ENCODE data around the gene VPS26B.
"Not testable (repeated sequence)": the region's sequence is repeated elsewhere in the genome, so short reads cannot be mapped to it uniquely, and the experiment has no call there.

The VPS26B gene

DNA sequence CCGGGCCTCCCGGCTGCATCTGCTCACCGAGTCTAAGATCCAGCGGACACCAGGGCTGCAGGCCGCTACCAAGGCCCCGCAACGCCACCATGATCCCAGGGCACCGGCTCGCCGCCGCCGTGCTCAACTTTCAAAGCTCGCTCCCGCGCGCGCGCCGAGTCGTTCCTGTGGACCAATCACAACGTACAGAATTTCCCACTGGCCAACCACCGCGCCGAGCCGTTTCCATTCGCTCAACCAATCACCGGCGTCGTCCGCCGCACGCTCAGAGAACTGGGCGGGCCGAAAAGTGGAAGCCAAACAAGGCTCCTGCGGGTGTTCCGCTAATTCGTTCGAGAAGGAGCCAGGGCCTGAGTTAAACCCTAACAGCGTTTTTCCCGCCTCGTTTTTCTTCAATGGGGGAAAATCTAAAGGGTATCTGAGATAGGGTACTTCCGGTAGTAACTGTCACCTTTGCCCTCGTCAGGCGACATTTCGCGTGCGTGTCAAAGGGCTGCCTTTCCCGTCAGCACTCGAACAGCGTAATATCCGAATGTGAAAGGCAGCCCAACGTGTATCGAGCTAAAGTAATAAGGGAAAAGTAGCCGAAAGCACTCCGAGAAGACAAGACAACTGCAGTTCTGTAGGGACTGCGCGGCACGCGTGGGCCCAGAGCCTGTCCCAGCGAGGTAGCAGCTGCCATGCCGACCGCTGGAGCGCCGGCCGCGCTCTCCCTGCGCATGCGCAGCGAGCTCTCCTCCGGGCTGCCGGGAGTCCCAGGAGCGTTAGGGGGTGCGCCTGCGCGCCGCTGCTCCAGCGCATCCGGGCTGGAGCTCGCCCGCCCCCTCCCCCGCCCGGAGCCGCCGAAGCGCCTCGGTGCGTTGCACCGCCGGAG is at the start of gene VPS26B, which contains the start of gene NCAPD3:
TSS of gene VPS26B (plus strand) at position 836 of the 874 bp plus-strand sequence. CDS start 452 bp downstream, outside the sequence.
TSS of gene NCAPD3 (minus strand) at position 132 of the 874 bp plus-strand sequence. CDS start at position 91, 41 bp downstream.
- DNase-seq = peak; percentile 95

GRCh38 chr11:134176284-134176683 is 48.2 kb upstream of the VPS26B start:
- DNase-seq = no peak

DNA sequence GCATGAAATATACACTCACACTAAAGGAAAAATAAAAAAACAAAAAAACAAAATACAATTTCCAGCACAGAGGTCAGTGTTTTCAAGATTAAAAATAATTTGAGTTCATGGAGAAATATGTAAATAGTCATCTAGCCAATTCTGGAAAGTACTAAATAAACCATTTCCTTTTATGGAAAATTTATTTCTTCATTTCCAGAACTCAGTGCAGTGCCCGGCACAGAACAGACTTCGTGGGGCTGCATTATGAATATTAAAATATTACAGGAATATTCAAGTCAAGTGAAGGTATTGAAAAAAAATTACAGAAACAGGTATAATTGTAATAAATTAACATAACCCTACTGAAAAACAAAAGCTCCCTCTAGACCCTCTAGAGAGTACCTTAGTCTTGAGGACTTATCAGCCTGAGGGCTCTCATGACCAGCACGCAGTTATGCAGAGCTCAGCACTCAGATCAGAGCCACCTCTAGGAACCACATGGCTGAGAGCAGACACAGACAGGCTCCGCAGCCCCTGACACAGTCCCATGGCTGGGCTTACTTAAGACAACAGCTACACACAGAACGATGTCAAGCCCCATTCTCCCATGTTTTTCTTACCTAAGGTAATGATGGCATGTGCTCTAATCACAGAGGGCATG is 46.3 kb upstream of the VPS26B start:
- no peak for DNase-seq

DNA sequence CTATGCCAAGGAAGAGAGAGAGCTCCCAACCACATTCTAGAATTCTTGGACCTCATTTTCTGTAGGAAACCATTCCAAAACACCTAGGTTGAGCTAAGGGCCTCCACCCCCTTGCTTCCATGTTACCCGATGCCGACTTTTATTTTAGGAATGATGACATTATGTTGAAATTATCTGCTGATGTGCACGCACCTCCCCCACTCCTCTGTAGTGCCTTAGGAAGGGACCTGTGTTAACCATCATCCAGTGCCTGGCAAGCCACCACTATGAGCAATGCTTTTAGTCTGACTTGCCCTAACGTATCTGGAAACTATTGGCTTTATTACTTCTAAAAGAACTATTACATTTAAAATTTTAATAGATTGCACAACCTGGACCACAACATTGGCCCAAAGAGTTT is 42.8 kb upstream of the VPS26B start:
- DNase-seq = peak; percentile 67

DNA sequence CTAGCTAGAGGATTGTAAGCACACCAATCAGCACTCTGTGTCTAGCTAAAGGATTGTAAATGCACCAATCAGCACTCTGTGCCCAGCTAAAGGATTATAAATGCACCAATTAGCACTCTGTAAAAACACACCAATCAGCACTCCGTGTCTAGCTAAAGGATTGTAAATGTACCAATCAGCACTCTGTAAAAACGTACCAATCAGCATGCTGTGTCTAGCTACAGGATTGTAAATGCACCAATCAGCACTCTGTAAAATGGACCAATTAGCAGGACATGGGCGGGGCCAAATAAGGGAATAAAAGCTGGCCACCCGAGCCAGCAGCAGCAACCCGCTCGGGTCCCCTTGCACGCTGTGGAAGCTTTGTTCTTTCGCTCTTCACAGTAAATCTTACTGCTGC is 36.4 kb upstream of the VPS26B start:
- DNase-seq = not testable (repeated sequence)

DNA sequence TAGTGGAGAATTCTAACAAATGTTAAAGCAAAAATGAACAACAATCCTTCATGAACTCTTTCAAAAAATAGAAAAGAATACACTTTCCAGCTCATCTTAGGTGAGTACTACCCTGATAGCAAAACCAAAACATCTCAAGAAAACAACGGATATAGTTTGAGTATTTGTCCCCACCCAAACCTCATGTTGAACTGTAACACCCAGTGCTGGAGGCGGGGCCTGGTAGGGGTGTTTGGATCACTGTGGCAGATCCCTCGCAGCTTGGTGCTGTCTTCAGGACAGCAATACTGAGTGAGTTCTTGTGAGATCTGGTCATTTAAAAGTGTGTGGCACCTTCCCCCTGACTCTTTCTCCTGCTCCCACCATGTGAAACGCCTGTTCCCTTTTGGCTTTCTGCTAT is 27.7 kb upstream of the VPS26B start:
- DNase-seq = no peak

DNA sequence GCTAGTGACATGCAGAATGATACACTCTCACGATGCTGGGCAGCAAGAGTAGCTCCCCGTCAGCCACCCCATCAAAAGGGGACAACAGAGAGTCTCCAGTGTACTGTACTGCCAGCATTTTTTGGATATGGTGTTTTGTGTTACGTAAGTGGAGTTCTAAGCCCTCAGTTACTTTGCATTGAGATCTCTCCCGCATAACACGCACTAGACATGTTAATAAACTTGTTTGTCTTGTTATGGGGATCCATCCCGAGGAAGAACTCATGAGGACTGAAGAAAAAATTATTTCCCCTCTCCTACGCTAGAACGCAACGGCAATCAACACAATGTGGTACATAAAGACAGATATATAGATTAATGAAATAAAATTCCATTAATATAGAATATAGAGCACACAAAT is 24.9 kb upstream of the VPS26B start:
- no peak for DNase-seq

DNA sequence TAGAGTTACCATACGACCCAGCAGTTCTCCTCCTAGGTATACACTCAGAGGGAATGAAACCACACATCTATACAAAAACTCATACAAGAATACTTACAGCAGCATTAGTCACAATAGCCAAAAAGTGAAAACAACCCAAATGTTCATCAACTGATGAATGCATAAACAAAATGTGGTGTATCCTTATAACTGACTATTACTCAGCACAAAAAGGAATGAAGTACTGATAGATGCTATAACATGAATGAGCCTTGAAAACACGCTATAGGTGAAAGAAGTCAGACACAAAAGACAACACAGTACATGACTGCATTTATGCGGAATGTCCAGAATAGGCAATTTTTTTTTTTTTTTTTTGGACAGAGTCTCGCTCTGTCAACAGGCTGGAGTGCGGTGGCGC is 23.8 kb upstream of the VPS26B start:
- DNase-seq = no peak

- DNase-seq = no peak
Observed at GRCh38 chr11:134202661-134203060, 21.8 kb upstream of the VPS26B start.

DNA sequence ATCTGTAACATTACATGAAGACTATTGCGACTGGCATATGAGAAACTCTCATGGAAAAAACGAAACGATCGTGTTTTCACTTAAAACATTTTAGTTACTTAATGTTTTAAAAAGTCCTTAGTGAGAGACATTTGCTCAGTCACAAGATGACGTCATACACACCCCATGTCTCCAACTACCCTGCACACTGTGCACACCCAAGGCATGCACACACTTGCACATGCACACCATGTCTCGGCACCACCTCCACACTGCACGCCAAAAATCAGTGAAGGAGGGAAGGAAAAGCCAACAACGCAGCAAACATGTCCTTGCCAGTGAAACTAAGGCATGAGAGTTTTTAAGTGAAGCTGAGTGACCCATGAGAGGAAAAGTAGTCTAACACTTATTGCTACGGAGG is 18.7 kb upstream of the VPS26B start:
- DNase-seq = no peak

- DNase-seq = no peak
Observed at GRCh38 chr11:134206185-134206584, 18.3 kb upstream of the VPS26B start.

DNA sequence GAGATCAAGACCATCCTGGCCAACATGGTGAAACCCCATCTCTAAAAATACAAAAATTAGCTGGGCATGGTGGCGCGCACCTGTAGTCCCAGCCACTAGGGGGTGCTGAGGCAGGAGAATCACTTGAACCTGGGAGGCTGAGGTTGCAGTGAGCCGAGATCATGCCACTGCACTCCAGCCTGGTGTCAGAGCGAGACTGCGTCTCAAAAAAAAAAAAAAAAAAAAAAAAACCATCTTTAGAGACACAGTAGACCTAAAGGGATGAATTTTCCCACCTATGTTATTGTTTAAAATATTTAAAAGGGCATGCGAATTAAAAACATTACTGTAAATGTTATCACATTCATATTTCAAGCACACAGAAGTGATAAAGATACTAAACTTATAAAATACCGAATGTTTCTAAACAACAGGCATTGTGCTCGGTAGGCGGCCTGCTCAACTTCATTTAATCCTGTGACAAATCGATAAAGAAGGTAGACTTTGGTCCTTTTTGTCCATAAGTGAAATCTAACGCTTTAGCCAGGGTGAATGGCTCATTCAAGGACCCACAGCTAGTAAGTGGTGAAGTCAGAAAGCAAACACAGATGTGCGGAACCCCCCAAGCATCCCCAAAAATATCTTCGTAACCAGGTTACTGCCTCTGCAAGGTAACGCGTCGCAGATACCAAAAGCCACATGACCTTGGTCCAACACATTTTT is 16.8 kb upstream of the VPS26B start:
- peak; percentile 8 for DNase-seq

- no peak for DNase-seq
Observed at GRCh38 chr11:134215836-134216235, 8.6 kb upstream of the VPS26B start.

DNA sequence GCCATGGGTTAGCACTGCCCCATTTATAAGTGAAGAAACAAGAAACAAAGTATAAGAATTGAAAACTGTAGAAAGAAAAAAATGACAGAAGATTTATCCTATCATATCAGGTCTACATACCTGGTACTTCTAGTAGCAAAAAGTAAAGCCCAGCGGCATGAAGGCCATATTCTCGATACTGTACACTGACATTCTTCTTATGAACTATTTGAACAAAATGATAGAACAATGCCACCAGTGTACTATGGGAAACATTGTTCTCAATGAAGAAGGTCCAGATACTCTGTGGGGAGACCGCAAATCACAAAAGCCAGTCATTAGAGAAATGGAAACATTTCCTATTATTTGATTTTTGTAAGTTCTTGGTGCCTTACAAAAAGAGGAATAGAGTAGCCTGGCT is 7.7 kb upstream of the VPS26B start:
- DNase-seq = no peak

DNA sequence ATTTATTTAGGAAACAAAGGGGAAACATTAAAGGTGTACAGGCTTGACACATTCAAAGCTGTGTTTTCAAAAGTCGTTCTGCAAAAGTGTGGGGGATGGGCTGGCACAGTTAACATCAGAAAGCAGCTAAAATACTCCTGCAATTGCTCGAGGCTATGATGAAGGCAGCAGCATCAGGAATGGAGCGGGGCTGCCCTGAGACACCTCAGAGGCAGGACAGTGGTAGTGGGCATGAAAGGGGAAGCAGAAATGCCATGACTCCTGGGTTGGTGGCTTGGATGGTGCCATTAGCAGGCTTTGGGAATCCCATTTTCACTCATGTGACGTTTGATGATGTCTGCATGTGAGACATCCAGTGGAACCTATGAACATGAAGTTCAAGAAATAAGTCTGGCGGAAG is 1.4 kb upstream of the VPS26B start:
- no peak for DNase-seq

DNA sequence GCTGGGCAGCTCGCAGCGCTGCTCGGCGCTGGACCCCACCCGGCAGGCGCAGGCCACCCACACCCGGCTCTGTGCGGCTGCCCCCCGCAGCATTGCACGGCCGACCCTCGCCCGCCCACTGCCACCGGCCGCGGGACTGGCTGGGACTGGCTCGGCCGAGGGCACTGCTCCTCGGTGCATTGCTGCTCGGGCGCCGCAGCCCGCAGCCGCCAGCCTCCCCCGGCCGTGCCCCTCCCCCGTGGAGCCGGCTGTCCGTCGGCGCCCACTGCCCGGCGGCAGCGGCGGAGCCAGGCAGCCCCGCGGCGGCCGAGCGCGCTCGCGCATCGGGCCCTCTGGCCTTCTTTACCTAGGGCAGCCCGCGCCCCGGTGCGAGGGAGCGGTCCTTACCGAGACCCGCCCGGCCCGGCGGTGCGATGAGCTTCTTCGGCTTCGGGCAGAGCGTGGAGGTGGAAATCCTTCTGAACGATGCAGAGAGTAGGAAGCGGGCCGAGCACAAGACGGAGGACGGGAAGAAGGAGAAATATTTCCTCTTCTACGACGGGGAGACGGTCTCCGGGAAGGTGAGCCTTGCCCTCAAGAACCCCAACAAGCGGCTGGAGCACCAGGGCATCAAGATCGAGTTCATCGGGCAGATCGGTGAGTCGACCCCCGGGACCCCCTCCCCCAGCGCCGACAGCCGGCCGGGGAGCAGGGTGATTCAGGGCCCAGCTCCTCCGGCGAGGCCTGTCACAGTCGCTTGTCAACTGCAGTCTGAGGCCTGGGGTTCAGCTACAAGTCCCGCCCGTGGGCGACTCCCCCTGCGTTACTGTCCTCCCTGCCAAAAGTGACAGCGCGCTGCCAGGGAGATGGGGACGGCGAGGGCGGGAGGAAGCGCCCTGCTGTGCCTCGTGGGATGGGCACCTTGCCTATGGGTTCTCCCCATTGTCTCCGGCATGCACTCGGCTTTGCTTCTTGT is 516 bp downstream of the VPS26B start:
- DNase-seq = peak; percentile 5

GRCh38 chr11:134226806-134227325 is 2.4 kb downstream of the VPS26B start:
- peak; percentile 34 for DNase-seq

- peak; percentile 72 for DNase-seq
Observed at GRCh38 chr11:134228625-134229024, 4.2 kb downstream of the VPS26B start.

DNA sequence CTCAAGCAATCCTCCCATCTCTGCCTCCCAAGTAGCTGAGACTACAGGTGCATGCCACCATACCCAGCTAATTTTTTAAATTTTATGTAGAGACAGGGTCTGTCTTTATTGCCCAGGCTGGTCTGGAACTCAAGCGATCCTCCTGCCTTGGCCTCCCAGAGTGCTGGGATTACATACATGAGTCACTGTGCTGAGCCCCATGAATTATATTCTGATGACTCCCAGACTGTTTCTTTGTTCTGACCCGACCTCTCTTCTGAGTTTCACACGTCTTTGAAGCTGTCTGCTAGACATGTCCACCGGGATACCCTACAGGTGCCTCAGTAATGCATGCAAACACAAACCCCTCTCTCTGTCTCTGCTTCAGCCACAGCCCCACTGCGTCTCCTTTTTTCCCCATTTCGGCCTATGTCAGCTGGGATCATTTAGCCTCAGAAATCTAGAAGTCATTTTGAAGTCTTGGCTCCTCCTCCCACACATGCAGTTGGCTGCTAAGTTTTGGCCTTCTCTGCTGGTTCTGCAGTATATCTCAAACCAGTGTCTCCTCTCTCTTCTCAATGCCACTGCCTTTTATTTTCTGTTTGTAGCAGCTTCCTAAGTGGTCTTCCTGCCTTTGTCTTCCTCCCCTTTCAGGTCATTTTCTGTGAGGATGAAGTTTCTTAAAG is 4.8 kb downstream of the VPS26B start:
- DNase-seq = peak; percentile 36

- no peak for DNase-seq
Observed at GRCh38 chr11:134230339-134230738, 5.9 kb downstream of the VPS26B start.

DNA sequence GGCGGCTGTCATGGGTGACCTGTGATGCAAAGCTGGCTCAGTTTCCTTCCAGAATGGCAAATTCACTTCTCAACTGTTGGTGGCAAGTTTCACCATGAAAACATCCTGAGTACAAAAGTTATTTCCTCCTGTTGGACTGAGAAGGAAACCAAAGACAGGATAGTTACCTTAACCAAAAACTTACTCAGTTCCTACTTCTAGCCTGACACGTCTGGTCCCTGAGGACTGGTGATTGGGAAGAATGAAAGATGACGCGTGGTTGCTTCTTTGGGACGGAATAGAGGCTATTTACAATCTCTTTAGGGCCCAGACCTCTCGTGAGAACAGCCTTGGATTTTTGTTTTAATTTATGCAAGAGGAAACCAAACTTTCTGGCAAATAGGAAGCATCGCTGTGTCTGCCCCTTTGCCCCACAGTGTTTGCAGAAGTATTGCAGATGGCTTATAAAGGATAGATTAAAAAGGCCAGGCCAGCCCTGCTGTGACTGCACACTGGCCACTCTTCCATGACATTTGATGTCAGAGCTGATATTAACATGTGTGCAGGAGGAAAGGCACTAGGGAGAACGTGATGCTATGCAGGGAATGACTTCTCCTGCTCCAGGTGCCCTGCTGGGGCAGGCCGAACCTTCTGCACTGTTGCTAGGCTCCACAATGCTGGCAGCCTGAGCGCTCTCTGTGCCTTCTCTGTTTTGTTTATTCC is 7.6 kb downstream of the VPS26B start:
- DNase-seq = no peak

Data from fibroblast of upper back skin (primary cell).